ENCODE data around the gene NBEAL2. TPM values are rescaled to one million over a fixed set of nuclear protein-coding genes. Genes with fewer than 3 reads are reported as not detected.

Gene NBEAL2
- total and polyA plus RNA-seq, 10 of the 15 experiments (the other 5 are each of a cell fraction or from before 2014, with no cell fraction given): 0.07 to 127 (median 29.4) TPM

- no peak for DNase-seq (ENCODE audit: low read depth, low spot score)
- intact Hi-C loops (cut with micrococcal nuclease; ENCODE audit: unreplicated experiment): loop anchor here (2.0 kb wide), 1 partner anchor 212 kb away; no protein-coding TSS in a partner anchor
- Histone ChIP-seq H4K20me1 (ENCODE audit: control insufficient read depth, insufficient read depth) (no peaks in the 10 kb centered on the region), H3K4me2 (ENCODE audit: control insufficient read depth, insufficient read depth) (peak overlapping the region; percentile 81), H3K9ac (ENCODE audit: control insufficient read depth, insufficient read depth, low read length) (no peak overlapping the region), H3K79me2 (ENCODE audit: control insufficient read depth, insufficient read depth, low read length) (no peaks in the 10 kb centered on the region), H3K4me1 (ENCODE audit: control insufficient read depth, insufficient read depth, low read length) (peaks cover 5% of the 10 kb centered on the region; the same call in 1 of the 2 replicates), H3K27me3 (replicated peaks in 1 of 2; ENCODE audit: control insufficient read depth in 2 of 2, insufficient read depth in 2 of 2, low read length in 1 of 2) (no peaks in the 10 kb centered on the region), H3K4me3 (no peak overlapping the region), H3K9me3 (replicated peaks; ENCODE audit: control insufficient read depth, insufficient read depth, low read length) (no peaks in the 10 kb centered on the region), H2AFZ (ENCODE audit: control insufficient read depth, low read depth, low read length) (no peak overlapping the region), H3K27ac (ENCODE audit: control insufficient read depth, insufficient read depth) (no peak overlapping the region), H3K36me3 (ENCODE audit: control insufficient read depth in 2 of 2, insufficient read depth in 2 of 2, low read length in 1 of 2) (peaks cover 10 to 31% of the 10 kb centered on the region in 2 experiments; a peak in 3 of 4 replicates)
- SMC1A ChIA-PET (ENCODE audit: uncharacterized antibody, unreplicated experiment): interaction anchor here (0.8 to 1.2 kb wide), 3 partner anchors 11 to 219 kb away, joined by 3 read pairs; no protein-coding TSS in a partner anchor
- no TSS peak for BruUV-seq (replicated peaks)
- RAD21 ChIA-PET (ENCODE audit: unreplicated experiment): interaction anchor here (0.7 kb wide), 1 partner anchor 29 kb away, joined by 4 read pairs; no protein-coding TSS in a partner anchor
- FAIRE-seq: no peak
- no peak for ATAC-seq
- in situ Hi-C loops (cut with MboI): no loop called here
- CTCF ChIA-PET: interaction anchor here (0.6 to 1.2 kb wide), 4 partner anchors 11 to 211 kb away, joined by 3 to 5 read pairs (median 3); no protein-coding TSS in a partner anchor
- WGBS (ENCODE audit: insufficient coverage, insufficient replicate concordance, low lambda C conversion rate, missing lambda C conversion rate): 93% methylated on average over 8 of the region's 23 CpGs
- POLR2A ChIA-PET: interaction anchor here (0.5 to 1.2 kb wide), 3 partner anchors 25 to 82 kb away, joined by 3 to 4 read pairs (median 3); no protein-coding TSS in a partner anchor
- no peak for TF ChIP-seq HDAC6 (IDR thresholded peaks at IDR 0.05; ENCODE audit: unreplicated experiment)
- no peak for TF ChIP-seq ZNF24 (IDR thresholded peaks at IDR 0.05)
- TF ChIP-seq, protein P1, sequence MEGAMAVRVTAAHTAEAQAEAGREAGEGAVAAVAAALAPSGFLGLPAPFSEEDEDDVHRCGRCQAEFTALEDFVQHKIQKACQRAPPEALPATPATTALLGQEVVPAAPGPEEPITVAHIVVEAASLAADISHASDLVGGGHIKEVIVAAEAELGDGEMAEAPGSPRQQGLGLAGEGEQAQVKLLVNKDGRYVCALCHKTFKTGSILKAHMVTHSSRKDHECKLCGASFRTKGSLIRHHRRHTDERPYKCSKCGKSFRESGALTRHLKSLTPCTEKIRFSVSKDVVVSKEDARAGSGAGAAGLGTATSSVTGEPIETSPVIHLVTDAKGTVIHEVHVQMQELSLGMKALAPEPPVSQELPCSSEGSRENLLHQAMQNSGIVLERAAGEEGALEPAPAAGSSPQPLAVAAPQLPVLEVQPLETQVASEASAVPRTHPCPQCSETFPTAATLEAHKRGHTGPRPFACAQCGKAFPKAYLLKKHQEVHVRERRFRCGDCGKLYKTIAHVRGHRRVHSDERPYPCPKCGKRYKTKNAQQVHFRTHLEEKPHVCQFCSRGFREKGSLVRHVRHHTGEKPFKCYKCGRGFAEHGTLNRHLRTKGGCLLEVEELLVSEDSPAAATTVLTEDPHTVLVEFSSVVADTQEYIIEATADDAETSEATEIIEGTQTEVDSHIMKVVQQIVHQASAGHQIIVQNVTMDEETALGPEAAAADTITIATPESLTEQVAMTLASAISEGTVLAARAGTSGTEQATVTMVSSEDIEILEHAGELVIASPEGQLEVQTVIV (IDR thresholded peaks at IDR 0.05; ENCODE audit: borderline replicate concordance, partially characterized antibody): no peak
- TF ChIP-seq KAT2A (conservative IDR thresholded peaks at IDR 0.05; ENCODE audit: control insufficient read depth, low read depth, low read length): no peak
- TF ChIP-seq MTA2 (IDR thresholded peaks at IDR 0.05; ENCODE audit: low read depth): no peak
- TF ChIP-seq ZBTB40 (IDR thresholded peaks at IDR 0.05; ENCODE audit: borderline replicate concordance): no peak
- no peak for TF ChIP-seq SUPT20H (IDR thresholded peaks at IDR 0.05; ENCODE audit: borderline replicate concordance, control insufficient read depth, low read depth, low read length)
- no peak for TF ChIP-seq BMI1 (IDR thresholded peaks at IDR 0.05; ENCODE audit: borderline replicate concordance)
- TF ChIP-seq FOXK2 (IDR thresholded peaks at IDR 0.05): no peak
- TF ChIP-seq, protein P2, sequence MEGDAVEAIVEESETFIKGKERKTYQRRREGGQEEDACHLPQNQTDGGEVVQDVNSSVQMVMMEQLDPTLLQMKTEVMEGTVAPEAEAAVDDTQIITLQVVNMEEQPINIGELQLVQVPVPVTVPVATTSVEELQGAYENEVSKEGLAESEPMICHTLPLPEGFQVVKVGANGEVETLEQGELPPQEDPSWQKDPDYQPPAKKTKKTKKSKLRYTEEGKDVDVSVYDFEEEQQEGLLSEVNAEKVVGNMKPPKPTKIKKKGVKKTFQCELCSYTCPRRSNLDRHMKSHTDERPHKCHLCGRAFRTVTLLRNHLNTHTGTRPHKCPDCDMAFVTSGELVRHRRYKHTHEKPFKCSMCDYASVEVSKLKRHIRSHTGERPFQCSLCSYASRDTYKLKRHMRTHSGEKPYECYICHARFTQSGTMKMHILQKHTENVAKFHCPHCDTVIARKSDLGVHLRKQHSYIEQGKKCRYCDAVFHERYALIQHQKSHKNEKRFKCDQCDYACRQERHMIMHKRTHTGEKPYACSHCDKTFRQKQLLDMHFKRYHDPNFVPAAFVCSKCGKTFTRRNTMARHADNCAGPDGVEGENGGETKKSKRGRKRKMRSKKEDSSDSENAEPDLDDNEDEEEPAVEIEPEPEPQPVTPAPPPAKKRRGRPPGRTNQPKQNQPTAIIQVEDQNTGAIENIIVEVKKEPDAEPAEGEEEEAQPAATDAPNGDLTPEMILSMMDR (IDR thresholded peaks at IDR 0.05 in 2 of 3, conservative IDR thresholded peaks at IDR 0.05 in 1 of 3; ENCODE audit: control insufficient read depth in 2 of 3, extremely low read depth in 1 of 3, insufficient read depth in 1 of 3, low read depth in 3 of 3, low read length in 3 of 3): no peak
- TF ChIP-seq, protein P3, sequence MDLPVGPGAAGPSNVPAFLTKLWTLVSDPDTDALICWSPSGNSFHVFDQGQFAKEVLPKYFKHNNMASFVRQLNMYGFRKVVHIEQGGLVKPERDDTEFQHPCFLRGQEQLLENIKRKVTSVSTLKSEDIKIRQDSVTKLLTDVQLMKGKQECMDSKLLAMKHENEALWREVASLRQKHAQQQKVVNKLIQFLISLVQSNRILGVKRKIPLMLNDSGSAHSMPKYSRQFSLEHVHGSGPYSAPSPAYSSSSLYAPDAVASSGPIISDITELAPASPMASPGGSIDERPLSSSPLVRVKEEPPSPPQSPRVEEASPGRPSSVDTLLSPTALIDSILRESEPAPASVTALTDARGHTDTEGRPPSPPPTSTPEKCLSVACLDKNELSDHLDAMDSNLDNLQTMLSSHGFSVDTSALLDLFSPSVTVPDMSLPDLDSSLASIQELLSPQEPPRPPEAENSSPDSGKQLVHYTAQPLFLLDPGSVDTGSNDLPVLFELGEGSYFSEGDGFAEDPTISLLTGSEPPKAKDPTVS (IDR thresholded peaks at IDR 0.05; ENCODE audit: low read depth, low read length): no peak
- no peak for TF ChIP-seq EED (IDR thresholded peaks at IDR 0.05; ENCODE audit: low read depth)
- TF ChIP-seq POLR2AphosphoS2 (IDR thresholded peaks at IDR 0.05; ENCODE audit: low read depth, low read length): no peak
Observed at GRCh38 chr3:47008851-47009224, 29.4 kb downstream of the NBEAL2 start.

Measured in GM12878 (cell line).